Measurements from ENCODE around the gene GDF10. TPM values are rescaled to one million over a fixed set of nuclear protein-coding genes. Genes with fewer than 3 reads are reported as not detected.

Gene GDF10
- under 1 TPM in 1 of 2 donors, not detected in 1; 0.17 TPM for total RNA-seq
- total RNA-seq: 0 to 0.08 reads per million in 2 donors

- H3K9me3 ChIP-seq (ENCODE audit: control insufficient read depth, low read length, poor library complexity, severe bottlenecking): no peaks in the 10 kb centered on the region
- peak within 1 kb of the TSS; percentile 89 for H3K4me3 Mint-ChIP-seq
- H3K27me3 Mint-ChIP-seq: peaks cover 33% of the 10 kb centered on the region
- peaks cover 15% of the 10 kb centered on the region for H3K4me1 Mint-ChIP-seq
- ATAC-seq (peak; percentile 45), DNase-seq (no peak)
- H3K36me3 Mint-ChIP-seq (ENCODE audit: low read depth): peaks cover 4% of the 10 kb centered on the region
- no peak within 1 kb of the TSS for H3K27ac Mint-ChIP-seq
Measured at GRCh38 chr10:47299611-47300428, at the start of gene GDF10. GDF10 (plus strand) TSS chr10:47300197; CDS start chr10:47300652, 455 bp downstream.

GRCh38 chr10:47252093-47252780, 47.8 kb upstream of the GDF10 start:
- H3K9me3 ChIP-seq (ENCODE audit: control insufficient read depth, low read length, poor library complexity, severe bottlenecking): no peaks in the 10 kb centered on the region
- no peaks in the 10 kb centered on the region for H3K27me3 Mint-ChIP-seq
- ATAC-seq (no peak), DNase-seq (no peak)
- H3K27ac Mint-ChIP-seq: peak overlapping the region; percentile 45
- no peaks in the 10 kb centered on the region for H3K36me3 Mint-ChIP-seq (ENCODE audit: low read depth)
- peaks cover 11% of the 10 kb centered on the region for H3K4me1 Mint-ChIP-seq
- H3K4me3 Mint-ChIP-seq: no peak overlapping the region

- Mint-ChIP-seq H3K4me1 (peaks cover 20% of the 10 kb centered on the region), H3K27ac (no peak overlapping the region), H3K4me3 (no peak overlapping the region)
Measured at GRCh38 chr10:47253030-47253637, 46.9 kb upstream of the GDF10 start.

GRCh38 chr10:47253651-47254375, 46.2 kb upstream of the GDF10 start:
- H3K4me3 Mint-ChIP-seq: no peak overlapping the region
- no peak for DNase-seq

More at GRCh38 chr10:47253030-47253637, 46.9 kb upstream of the GDF10 start:
- Mint-ChIP-seq H3K36me3 (ENCODE audit: low read depth) (no peaks in the 10 kb centered on the region), H3K27me3 (no peaks in the 10 kb centered on the region)
- ATAC-seq (no peak), DNase-seq (no peak)
- no peaks in the 10 kb centered on the region for H3K9me3 ChIP-seq (ENCODE audit: control insufficient read depth, low read length, poor library complexity, severe bottlenecking)

GRCh38 chr10:47254611-47255010, 45.4 kb upstream of the GDF10 start:
- DNase-seq (no peak), ATAC-seq (no peak)
- Mint-ChIP-seq H3K27me3 (no peaks in the 10 kb centered on the region), H3K27ac (no peak overlapping the region), H3K4me3 (no peak overlapping the region), H3K36me3 (ENCODE audit: low read depth) (no peaks in the 10 kb centered on the region), H3K4me1 (peaks cover 20% of the 10 kb centered on the region)
- no peaks in the 10 kb centered on the region for H3K9me3 ChIP-seq (ENCODE audit: control insufficient read depth, low read length, poor library complexity, severe bottlenecking)

More at GRCh38 chr10:47253651-47254375, 46.2 kb upstream of the GDF10 start:
- Mint-ChIP-seq H3K27ac (no peak overlapping the region), H3K36me3 (ENCODE audit: low read depth) (no peaks in the 10 kb centered on the region), H3K4me1 (peaks cover 20% of the 10 kb centered on the region), H3K27me3 (no peaks in the 10 kb centered on the region)
- no peak for ATAC-seq
- H3K9me3 ChIP-seq (ENCODE audit: control insufficient read depth, low read length, poor library complexity, severe bottlenecking): no peaks in the 10 kb centered on the region

- Mint-ChIP-seq H3K4me1 (peaks cover 24% of the 10 kb centered on the region), H3K4me3 (no peak overlapping the region), H3K36me3 (ENCODE audit: low read depth) (no peaks in the 10 kb centered on the region), H3K27ac (peak overlapping the region; percentile 39), H3K27me3 (no peaks in the 10 kb centered on the region)
- DNase-seq: no peak
- H3K9me3 ChIP-seq (ENCODE audit: control insufficient read depth, low read length, poor library complexity, severe bottlenecking): no peaks in the 10 kb centered on the region
- peak; percentile 27 for ATAC-seq
Measured at GRCh38 chr10:47255033-47255813, 44.8 kb upstream of the GDF10 start.

- no peaks in the 10 kb centered on the region for H3K36me3 Mint-ChIP-seq (ENCODE audit: low read depth)
- no peaks in the 10 kb centered on the region for H3K9me3 ChIP-seq (ENCODE audit: control insufficient read depth, low read length, poor library complexity, severe bottlenecking)
- peaks cover 31% of the 10 kb centered on the region for H3K4me1 Mint-ChIP-seq
- H3K27ac Mint-ChIP-seq: peak overlapping the region; percentile 39
- ATAC-seq: no peak
- H3K27me3 Mint-ChIP-seq: no peaks in the 10 kb centered on the region
- DNase-seq: no peak
- H3K4me3 Mint-ChIP-seq: no peak overlapping the region
Measured at GRCh38 chr10:47255866-47256265, 44.1 kb upstream of the GDF10 start.

GRCh38 chr10:47256751-47257336, 43.2 kb upstream of the GDF10 start:
- Mint-ChIP-seq H3K36me3 (ENCODE audit: low read depth) (no peaks in the 10 kb centered on the region), H3K27me3 (no peaks in the 10 kb centered on the region), H3K4me1 (peaks cover 40% of the 10 kb centered on the region), H3K4me3 (peak overlapping the region; percentile 84), H3K27ac (peak overlapping the region; percentile 64)
- no peaks in the 10 kb centered on the region for H3K9me3 ChIP-seq (ENCODE audit: control insufficient read depth, low read length, poor library complexity, severe bottlenecking)
- DNase-seq (no peak), ATAC-seq (no peak)

GRCh38 chr10:47257396-47258120, 42.4 kb upstream of the GDF10 start:
- no peaks in the 10 kb centered on the region for H3K27me3 Mint-ChIP-seq
- ATAC-seq (peak; percentile 67), DNase-seq (no peak)
- H3K4me1 Mint-ChIP-seq: peaks cover 40% of the 10 kb centered on the region
- peak overlapping the region; percentile 84 for H3K4me3 Mint-ChIP-seq
- H3K27ac Mint-ChIP-seq: peak overlapping the region; percentile 64
- no peaks in the 10 kb centered on the region for H3K36me3 Mint-ChIP-seq (ENCODE audit: low read depth)
- H3K9me3 ChIP-seq (ENCODE audit: control insufficient read depth, low read length, poor library complexity, severe bottlenecking): no peaks in the 10 kb centered on the region

GRCh38 chr10:47258921-47259320, 41.1 kb upstream of the GDF10 start:
- H3K27me3 Mint-ChIP-seq: no peaks in the 10 kb centered on the region
- no peaks in the 10 kb centered on the region for H3K36me3 Mint-ChIP-seq (ENCODE audit: low read depth)
- H3K4me3 Mint-ChIP-seq: no peak overlapping the region
- peaks cover 39% of the 10 kb centered on the region for H3K4me1 Mint-ChIP-seq
- no peak for DNase-seq
- ATAC-seq: no peak
- peak overlapping the region; percentile 64 for H3K27ac Mint-ChIP-seq
- no peaks in the 10 kb centered on the region for H3K9me3 ChIP-seq (ENCODE audit: control insufficient read depth, low read length, poor library complexity, severe bottlenecking)

- Mint-ChIP-seq H3K4me1 (peaks cover 36% of the 10 kb centered on the region), H3K4me3 (no peak overlapping the region), H3K27me3 (no peaks in the 10 kb centered on the region), H3K36me3 (ENCODE audit: low read depth) (no peaks in the 10 kb centered on the region), H3K27ac (peak overlapping the region; percentile 93)
- DNase-seq (no peak), ATAC-seq (no peak)
- no peaks in the 10 kb centered on the region for H3K9me3 ChIP-seq (ENCODE audit: control insufficient read depth, low read length, poor library complexity, severe bottlenecking)
Measured at GRCh38 chr10:47259466-47259865, 40.5 kb upstream of the GDF10 start.

Data from T-helper 17 cell (primary cell).